Liver (tissue), 9 donors: ENCODE measurements around the gene XPNPEP1. TPM values are rescaled to one million over a fixed set of nuclear protein-coding genes. Genes with fewer than 3 reads are reported as not detected.

Source experiments
- DNase-seq: peaks from one replicate; pipeline ENCODE4 v3.0.0-alpha.2; 2017; ENCODE audit warnings: low spot score
- H3K27ac ChIP-seq, 2 donors: one replicate each; pipeline ENCODE4 v1.7.0; 2013; ENCODE audit warnings: inconsistent platforms in 2 of 2, low read length in 2 of 2, control low read depth in 1 of 2, low read depth in 1 of 2, mild to moderate bottlenecking in 1 of 2
- H3K27me3 ChIP-seq, 4 donors: one replicate each; pipeline versions ENCODE4 v1.6.1 to v1.7.0; 2013; ENCODE audit warnings: low read length in 3 of 4, inconsistent platforms in 1 of 4, mild to moderate bottlenecking in 1 of 4, moderate library complexity in 1 of 4; ENCODE audit not compliant: control insufficient read depth in 4 of 4, insufficient read depth in 4 of 4
- H3K36me3 ChIP-seq, 4 donors: one replicate each; pipeline versions ENCODE4 v1.6.1 to v1.7.0; 2013; ENCODE audit warnings: low read length in 3 of 4, mild to moderate bottlenecking in 3 of 4, low read depth in 1 of 4, moderate library complexity in 1 of 4; ENCODE audit not compliant: control insufficient read depth in 4 of 4, insufficient read depth in 3 of 4
- H3K4me1 ChIP-seq, 4 donors: one replicate each; pipeline versions ENCODE4 v1.6.1 to v1.7.0; 2013; ENCODE audit warnings: low read length in 3 of 4, mild to moderate bottlenecking in 3 of 4, moderate library complexity in 1 of 4; ENCODE audit not compliant: control insufficient read depth in 4 of 4, insufficient read depth in 4 of 4
- H3K4me3 ChIP-seq, 3 donors: one replicate each; pipeline versions ENCODE4 v1.6.1 to v1.7.0; 2013; ENCODE audit warnings: low read length in 3 of 3, control low read depth in 1 of 3, low read depth in 1 of 3, mild to moderate bottlenecking in 1 of 3
- H3K9ac ChIP-seq, 2 donors: one replicate each; pipeline ENCODE4 v1.7.0; 2013; ENCODE audit warnings: low read length in 2 of 2, mild to moderate bottlenecking in 2 of 2, moderate library complexity in 2 of 2, control low read depth in 1 of 2, low read depth in 1 of 2
- H3K9me3 ChIP-seq, 4 donors: one replicate each; pipeline versions ENCODE4 v1.6.1 to v1.7.0; 2013; ENCODE audit warnings: low read length in 3 of 4; ENCODE audit not compliant: control insufficient read depth in 4 of 4
- CTCF ChIP-seq: fragments of 150-350 bp; IDR thresholded peaks from 2 replicates; pipeline ENCODE4 v1.5.1; 2017; ENCODE audit warnings: improper control_type of control experiment, low read depth, low read length; ENCODE audit not compliant: missing input control
- FOXA1 ChIP-seq: IDR thresholded peaks from 2 replicates; pipeline ENCODE4 v1.6.1; 2016; ENCODE audit warnings: antibody characterized with exemption
- GABPA ChIP-seq, 2 donors: IDR thresholded peaks in 1 of 2; conservative IDR thresholded peaks in 1 of 2; 2 replicates each; pipeline ENCODE4 v1.6.1; 2016; ENCODE audit warnings: antibody characterized with exemption in 2 of 2, mild to moderate bottlenecking in 1 of 2, moderate library complexity in 1 of 2
- HNF4A ChIP-seq, 2 donors: conservative IDR thresholded peaks; 2 replicates each; pipeline ENCODE4 v1.6.1; 2016; ENCODE audit warnings: antibody characterized with exemption in 2 of 2, mild to moderate bottlenecking in 2 of 2
- HNF4G ChIP-seq: IDR thresholded peaks from 2 replicates; pipeline ENCODE4 v1.6.1; 2016; ENCODE audit warnings: antibody characterized with exemption
- JUND ChIP-seq, 2 donors: IDR thresholded peaks; 2 replicates each; pipeline ENCODE4 v1.6.1; 2016; ENCODE audit warnings: antibody characterized with exemption in 2 of 2
- MAX ChIP-seq: IDR thresholded peaks from 2 replicates; pipeline ENCODE4 v1.6.1; 2016; ENCODE audit warnings: antibody characterized with exemption
- NR2F2 ChIP-seq: IDR thresholded peaks from 2 replicates; pipeline ENCODE4 v1.6.1; 2016; ENCODE audit warnings: antibody characterized with exemption
- RAD21 ChIP-seq, 2 donors: IDR thresholded peaks; 2 replicates each; pipeline ENCODE4 v1.6.1; 2016; ENCODE audit warnings: antibody characterized with exemption in 2 of 2, mild to moderate bottlenecking in 2 of 2
- REST ChIP-seq: IDR thresholded peaks from 2 replicates; pipeline ENCODE4 v1.6.1; 2016; ENCODE audit warnings: antibody characterized with exemption, mild to moderate bottlenecking
- RXRA ChIP-seq, 2 donors: IDR thresholded peaks; 2 replicates each; pipeline ENCODE4 v1.6.1; 2017 to 2018; ENCODE audit warnings: antibody characterized with exemption in 2 of 2, mild to moderate bottlenecking in 1 of 2
- SP1 ChIP-seq: IDR thresholded peaks from 2 replicates; pipeline ENCODE4 v1.6.1; 2018; ENCODE audit warnings: antibody characterized with exemption, mild to moderate bottlenecking
- TAF1 ChIP-seq: conservative IDR thresholded peaks from 2 replicates; pipeline ENCODE4 v1.6.1; 2016; ENCODE audit warnings: antibody characterized with exemption, mild to moderate bottlenecking
- YY1 ChIP-seq: IDR thresholded peaks from 2 replicates; pipeline ENCODE4 v1.6.1; 2016; ENCODE audit warnings: antibody characterized with exemption, mild to moderate bottlenecking
- WGBS: extraction: QIAGEN DNeasy Blood & Tissue Kit; methylation state at CpG from one replicate; pipeline ENCODE4 v1.1.7; 2013; 5-methylcytosine and 5-hydroxymethylcytosine counted together
- polyA plus RNA-seq, 2 donors: library from polyadenylated mRNA; stranded (reverse) in 1 of 2; unstranded in 1 of 2; fragments of 200-250 nt in 1 of 2; fragments of >200 nt in 1 of 2; fragmentation: Nextera tagmentation in 1 of 2; extraction: Ambion mirVana in 1 of 2; gene quantifications; one replicate each; pipeline versions ENCODE4 v1.2.1 to v1.2.3, GENCODE V29; 2013 to 2015
- total RNA-seq, 2 donors: library from RNA; depleted of rRNA; stranded (reverse); fragments of >200 nt; gene quantifications; one replicate each; pipeline ENCODE4 v1.2.3, GENCODE V29; 2014
- TF ChIP-seq, protein P1 (sequence below): IDR thresholded peaks from 2 replicates; pipeline ENCODE4 v1.6.1; 2016; ENCODE audit warnings: antibody characterized with exemption
- TF ChIP-seq, protein P2 (sequence below): IDR thresholded peaks from 2 replicates; pipeline ENCODE4 v1.6.1; 2016; ENCODE audit warnings: antibody characterized with exemption
- donor health status: healthy.
- donor health status: healthy.
- donor health status: healthy.
- donor health status: healthy.
- donor health status: healthy.

XPNPEP1 gene
- total and polyA plus RNA-seq, 4 donors: 9.1 to 38.1 (median 27.3) TPM

DNA sequence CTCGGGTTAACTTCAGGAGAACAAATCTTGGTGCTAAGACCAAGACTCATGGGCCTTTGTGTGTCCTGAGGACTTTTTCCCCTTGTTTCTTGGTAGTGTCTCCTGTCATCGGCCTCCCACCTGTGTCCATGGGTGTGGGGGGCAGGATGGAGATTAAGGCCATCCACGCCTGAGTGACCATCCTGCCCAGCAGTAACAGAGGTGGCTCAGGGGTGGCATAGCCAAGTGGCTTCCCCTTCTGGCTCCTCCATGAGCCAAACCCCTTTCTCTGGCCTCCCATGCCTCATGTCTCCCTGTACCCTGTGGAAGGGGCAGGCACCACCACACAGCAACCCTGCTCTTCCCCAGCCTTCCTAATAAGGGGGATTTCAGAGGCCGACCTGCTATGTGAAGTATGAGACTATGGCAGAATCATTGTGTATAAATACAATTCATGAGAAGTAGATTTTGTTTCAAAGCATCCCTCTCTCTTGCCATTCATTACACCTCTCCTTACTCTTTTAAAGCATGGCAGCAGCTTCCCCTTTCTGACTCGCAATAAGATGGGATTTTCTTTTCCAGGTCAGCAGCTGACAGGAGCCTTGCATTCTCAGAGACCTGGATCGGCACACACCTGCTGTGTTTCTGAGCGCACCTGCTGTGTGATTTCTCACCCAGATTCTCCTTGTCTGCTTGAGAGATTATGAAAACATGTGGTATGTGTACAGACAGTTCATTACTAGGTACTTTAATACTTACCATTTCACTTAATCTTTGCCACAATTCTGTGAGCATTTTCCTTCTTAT, 102.5 kb downstream of the XPNPEP1 start:
- Histone ChIP-seq H3K9me3 (no peaks in the 10 kb centered on the region), H3K36me3 (no peaks in the 10 kb centered on the region), H3K4me3 (no peak overlapping the region), H3K4me1 (no peaks in the 10 kb centered on the region), H3K9ac (no peak overlapping the region), H3K27ac (no peak overlapping the region), H3K27me3 (peaks cover 0 to 2% (median 0%) of the 10 kb centered on the region in 4 donors)
- WGBS: 57% methylated on average over 7 of the region's 7 CpGs
- no peak for DNase-seq
- no peak for TF ChIP-seq NR2F2
- no peak for TF ChIP-seq RXRA (IDR thresholded peaks at IDR 0.05)
- TF ChIP-seq YY1: no peak
- no peak for TF ChIP-seq RAD21 (IDR thresholded peaks at IDR 0.05)
- TF ChIP-seq HNF4G: no peak
- TF ChIP-seq JUND (IDR thresholded peaks at IDR 0.05): no peak
- no peak for TF ChIP-seq CTCF
- TF ChIP-seq GABPA (IDR thresholded peaks at IDR 0.05 in 1 of 2, conservative IDR thresholded peaks at IDR 0.05 in 1 of 2): no peak
- TF ChIP-seq SP1: no peak

- TF ChIP-seq GABPA (IDR thresholded peaks at IDR 0.05 in 1 of 2, conservative IDR thresholded peaks at IDR 0.05 in 1 of 2): no peak
- TF ChIP-seq NR2F2: no peak
- TF ChIP-seq CTCF: no peak
- no peak for TF ChIP-seq MAX
- TF ChIP-seq, protein P1, sequence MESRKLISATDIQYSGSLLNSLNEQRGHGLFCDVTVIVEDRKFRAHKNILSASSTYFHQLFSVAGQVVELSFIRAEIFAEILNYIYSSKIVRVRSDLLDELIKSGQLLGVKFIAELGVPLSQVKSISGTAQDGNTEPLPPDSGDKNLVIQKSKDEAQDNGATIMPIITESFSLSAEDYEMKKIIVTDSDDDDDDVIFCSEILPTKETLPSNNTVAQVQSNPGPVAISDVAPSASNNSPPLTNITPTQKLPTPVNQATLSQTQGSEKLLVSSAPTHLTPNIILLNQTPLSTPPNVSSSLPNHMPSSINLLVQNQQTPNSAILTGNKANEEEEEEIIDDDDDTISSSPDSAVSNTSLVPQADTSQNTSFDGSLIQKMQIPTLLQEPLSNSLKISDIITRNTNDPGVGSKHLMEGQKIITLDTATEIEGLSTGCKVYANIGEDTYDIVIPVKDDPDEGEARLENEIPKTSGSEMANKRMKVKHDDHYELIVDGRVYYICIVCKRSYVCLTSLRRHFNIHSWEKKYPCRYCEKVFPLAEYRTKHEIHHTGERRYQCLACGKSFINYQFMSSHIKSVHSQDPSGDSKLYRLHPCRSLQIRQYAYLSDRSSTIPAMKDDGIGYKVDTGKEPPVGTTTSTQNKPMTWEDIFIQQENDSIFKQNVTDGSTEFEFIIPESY: no peak
- TF ChIP-seq RXRA (IDR thresholded peaks at IDR 0.05): no peak
- no peak for TF ChIP-seq HNF4G
- no peak for TF ChIP-seq HNF4A (conservative IDR thresholded peaks at IDR 0.05)
- no peak for TF ChIP-seq REST
- TF ChIP-seq RAD21 (IDR thresholded peaks at IDR 0.05): no peak
- no peak for TF ChIP-seq TAF1
- TF ChIP-seq FOXA1: no peak
- TF ChIP-seq, protein P2, sequence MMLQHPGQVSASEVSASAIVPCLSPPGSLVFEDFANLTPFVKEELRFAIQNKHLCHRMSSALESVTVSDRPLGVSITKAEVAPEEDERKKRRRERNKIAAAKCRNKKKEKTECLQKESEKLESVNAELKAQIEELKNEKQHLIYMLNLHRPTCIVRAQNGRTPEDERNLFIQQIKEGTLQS: no peak
- no peak for DNase-seq
- Histone ChIP-seq H3K27ac (no peak overlapping the region), H3K36me3 (no peaks in the 10 kb centered on the region), H3K27me3 (peaks cover 0 to 2% (median 0%) of the 10 kb centered on the region in 4 donors), H3K4me3 (no peak overlapping the region), H3K4me1 (no peaks in the 10 kb centered on the region), H3K9ac (no peak overlapping the region), H3K9me3 (no peaks in the 10 kb centered on the region)
- WGBS: 71% methylated on average over 3 of the region's 3 CpGs
Observed at GRCh38 chr10:109819807-109820206, 103.5 kb downstream of the XPNPEP1 start.
